ENCODE results near the gene ASIC4.

ASIC4 gene

DNA sequence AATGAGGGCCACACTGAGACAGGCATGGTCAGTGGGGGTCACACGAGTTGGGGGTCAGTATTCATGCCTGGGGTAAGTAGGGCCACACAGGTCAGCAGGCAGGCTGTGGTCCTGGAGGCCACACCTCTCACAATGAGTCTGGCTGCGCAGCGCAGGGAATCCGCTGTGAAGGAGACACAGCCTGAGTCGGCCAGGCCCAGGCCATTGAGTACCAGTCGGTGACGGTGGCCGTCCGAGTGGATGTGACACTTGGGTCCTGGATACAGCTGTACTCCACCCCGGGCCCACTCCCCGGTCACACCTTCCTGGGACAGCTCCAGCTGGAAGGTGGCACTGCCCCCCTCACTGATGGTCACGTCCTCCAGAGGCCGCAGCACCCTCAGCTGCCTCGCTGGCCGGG lies 40.1 kb downstream of the ASIC4 start:
- DNase-seq = no peak

GRCh38 chr2:219555956-219556355 lies 41.7 kb downstream of the ASIC4 start:
- no peak for DNase-seq

DNA sequence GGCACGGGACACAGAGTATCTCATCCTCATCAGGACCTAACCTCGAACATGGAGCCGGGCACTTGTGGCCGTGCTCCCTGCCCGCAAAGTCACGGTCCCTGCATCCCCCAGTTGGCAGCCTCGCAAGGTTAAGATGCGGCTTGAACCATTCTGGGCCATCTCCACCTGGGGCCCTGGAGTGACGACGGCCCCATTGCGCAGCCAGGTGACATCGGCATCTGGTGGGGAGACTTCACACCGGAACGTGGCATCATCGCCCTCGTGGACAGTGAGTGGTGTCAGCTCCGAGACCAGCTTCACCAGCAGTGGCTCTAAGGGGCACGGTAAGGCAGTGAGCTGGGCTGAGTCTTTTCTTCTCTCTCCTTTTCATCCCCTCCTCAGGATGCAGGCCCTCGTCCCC lies 42.1 kb downstream of the ASIC4 start:
- DNase-seq = no peak

DNA sequence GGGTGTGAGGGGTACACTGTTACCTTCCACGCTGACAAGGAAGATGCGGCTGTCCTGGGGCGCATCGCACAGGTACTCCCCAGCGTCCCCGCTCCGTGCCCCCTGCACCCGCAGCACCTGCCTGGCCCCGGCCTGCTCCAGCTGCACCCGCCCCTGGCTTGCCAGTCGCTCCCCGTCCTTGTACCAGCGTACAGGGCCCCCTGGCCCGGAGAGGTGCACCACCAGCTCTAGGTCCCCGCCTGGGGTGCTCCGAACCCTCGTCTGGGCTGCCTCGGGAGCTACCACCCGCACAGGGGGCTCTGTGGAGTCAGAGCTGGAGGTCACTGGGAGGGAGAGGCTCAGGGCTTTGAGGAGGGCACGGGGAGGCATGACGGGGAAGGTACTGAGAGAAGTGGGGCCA lies 43.0 kb downstream of the ASIC4 start:
- DNase-seq = no peak

DNA sequence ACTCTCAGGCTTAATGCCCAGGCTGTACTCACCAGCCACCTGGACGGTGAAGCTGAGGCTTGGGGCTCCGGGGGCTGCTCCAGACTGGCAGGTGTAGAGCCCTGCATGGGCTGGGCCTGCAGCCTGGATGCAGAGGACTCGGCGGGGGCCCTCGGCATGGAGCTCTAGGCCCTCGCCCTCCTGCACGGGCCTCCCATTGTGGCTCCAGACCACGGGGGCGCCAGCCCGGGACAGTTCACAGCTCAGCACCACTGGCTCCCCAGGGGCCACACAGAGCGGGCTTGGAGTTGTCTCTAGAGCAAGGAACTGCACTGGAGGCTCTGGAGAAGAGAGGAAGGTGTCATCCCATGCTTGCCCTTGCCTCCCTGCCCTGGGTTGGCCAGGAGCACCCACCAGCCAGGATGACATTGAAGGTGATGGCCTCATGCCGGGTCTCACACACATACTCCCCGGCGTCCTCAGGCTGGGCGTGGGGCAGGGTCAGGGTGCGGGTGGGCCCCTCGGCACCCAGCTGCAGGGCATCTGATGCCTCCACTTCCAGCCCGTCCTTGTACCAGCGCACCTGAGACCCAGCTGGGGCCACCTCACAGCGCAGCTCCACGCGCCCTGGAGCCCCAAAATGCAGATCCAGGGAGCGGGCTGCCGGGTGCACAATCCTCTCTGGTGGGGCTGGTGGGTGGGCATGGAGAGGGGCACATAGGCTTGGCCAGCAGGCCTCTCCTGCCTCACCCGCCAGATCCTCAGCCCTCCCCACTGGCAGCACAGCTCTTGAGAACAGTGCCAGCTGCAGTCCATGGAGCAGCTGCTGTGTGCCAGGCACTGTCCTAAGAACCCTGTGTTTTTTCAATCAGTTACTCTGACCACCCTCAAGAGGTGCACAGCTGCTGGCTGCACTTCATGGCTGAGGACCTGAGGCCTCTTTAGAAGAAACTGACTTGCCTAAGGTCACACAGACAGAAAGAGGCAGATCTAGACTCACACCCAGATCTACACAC lies 43.8 kb downstream of the ASIC4 start:
- DNase-seq = no peak

DNA sequence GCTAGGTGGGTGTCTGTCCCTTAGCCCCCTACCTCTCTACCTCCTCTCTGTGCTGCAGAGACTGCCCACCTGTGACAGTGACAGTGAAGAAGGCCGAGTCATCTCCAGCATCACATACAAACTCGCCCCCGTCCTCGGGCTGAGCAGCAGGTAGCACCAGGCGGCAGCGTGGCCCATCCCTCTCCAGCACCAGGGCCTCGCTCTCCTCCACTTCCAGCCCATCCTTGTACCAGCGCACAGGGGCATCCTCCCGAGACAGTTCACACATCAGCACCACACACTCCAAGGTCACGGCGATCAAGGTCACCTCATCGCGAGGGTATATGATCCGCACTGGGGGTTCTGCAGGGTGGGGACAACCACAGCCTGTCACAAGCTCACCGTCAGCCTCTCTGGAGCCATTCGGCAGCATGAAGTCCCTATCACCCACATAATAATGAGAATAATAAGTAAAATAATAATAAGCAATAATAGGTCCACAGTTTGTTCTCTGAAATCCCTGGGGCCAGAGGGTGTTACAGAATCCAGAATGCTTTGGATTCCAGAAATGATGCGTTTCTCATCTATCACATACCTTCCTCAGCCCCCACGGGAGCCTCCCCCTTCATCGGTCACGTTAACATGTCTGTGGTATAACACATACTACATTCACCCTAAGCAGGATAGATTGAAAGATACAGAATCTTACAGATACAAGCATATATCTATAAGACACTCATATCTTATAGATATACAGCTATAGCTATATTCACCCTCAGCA lies 45.1 kb downstream of the ASIC4 start:
- no peak for DNase-seq

- no peak for DNase-seq
These were observed 46.0 kb downstream of the ASIC4 start for GRCh38 chr2:219560037-219560892.

DNA sequence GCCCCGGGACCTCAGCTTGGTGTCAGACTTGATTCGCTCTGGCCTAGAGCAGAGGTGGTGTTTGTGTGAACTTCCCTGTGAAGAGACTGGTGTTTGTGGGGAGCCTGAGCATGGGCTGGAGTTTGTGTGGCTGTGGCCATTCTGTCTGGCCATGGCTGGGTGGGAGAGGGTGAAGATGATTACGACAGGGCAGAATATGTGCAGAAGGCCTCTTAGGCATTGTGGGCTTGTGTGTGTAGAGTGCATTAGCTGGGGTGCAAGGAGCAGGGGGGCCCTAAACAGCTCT lies 46.6 kb downstream of the ASIC4 start:
- no peak for DNase-seq

- DNase-seq = no peak
These were observed 47.1 kb downstream of the ASIC4 start for GRCh38 chr2:219561179-219562048.

DNA sequence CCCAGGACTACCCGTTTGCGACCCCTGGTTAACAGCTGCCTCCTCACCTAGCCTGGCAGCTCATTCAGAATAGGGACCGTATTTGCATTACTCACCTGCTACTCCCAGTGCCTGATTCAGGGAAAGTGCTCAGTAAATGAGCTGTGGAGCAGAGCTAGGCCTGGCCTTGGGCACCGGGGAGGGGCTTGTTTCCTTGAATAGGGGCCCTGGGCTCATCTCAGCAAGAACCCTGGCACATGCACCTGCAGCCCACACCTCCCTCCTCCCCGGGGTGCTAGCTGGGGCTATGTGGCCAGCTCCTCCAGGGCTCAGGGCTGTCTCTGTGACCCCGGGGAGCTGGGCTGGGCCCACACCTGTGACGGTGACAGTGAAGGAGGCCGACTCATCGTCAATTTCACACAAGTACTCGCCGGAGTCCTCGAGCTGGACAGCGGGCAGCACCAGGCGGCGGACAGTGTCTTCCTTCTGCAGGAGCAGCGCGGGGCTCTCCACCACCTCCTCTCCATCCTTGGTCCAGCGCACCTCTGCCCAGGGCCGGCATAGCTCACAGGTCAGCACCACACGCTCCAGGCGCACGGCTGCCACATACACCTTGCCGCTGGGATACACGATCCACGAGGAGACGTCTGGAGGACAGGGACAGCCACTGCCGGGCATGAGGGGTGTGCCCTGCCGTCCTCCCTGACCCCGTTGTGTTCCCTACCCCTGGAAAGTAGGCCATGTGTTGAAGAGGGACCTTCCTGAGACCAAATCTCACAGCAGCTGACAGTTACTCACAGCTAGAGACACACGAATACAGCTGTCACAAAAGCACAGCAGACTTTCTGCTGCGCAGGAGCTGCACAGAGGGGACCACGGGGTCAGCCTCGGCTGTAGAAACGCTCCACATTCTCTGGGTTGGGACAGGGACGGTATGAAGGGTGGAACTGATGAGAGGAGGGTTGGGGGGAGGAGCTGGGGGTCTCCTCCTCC lies 48.1 kb downstream of the ASIC4 start:
- peak; percentile 4 for DNase-seq

DNA sequence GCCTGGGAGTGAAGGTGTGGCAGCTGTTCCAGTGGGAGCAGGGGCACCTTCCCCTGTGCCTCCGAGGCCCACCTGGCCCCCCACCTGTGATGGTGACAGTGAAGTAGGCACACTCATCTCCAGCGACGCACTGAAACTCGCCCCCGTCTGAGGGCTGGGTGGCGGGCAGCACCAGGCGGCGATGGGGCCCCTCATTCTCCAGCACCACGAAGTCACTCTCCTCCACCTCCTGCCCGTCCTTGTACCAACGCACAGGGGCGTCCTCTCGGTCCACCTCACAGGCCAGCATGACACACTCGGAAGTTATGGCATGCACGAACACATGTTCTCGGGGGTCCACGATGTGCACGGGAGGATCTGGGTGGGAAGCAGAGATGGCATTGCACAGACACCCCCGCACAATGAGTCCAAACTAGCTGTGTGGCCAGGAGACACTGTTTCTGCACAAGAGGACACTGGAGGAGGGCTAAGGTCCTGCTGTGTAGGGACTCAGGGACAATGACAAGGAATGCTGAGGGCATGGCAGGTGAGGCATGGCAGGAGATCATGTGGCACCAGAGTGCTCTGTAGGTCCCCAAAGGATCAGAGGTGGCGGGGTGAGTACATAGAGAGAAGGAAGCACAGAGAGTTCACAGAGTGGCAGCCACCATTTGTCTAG lies 49.1 kb downstream of the ASIC4 start:
- DNase-seq = no peak

DNA sequence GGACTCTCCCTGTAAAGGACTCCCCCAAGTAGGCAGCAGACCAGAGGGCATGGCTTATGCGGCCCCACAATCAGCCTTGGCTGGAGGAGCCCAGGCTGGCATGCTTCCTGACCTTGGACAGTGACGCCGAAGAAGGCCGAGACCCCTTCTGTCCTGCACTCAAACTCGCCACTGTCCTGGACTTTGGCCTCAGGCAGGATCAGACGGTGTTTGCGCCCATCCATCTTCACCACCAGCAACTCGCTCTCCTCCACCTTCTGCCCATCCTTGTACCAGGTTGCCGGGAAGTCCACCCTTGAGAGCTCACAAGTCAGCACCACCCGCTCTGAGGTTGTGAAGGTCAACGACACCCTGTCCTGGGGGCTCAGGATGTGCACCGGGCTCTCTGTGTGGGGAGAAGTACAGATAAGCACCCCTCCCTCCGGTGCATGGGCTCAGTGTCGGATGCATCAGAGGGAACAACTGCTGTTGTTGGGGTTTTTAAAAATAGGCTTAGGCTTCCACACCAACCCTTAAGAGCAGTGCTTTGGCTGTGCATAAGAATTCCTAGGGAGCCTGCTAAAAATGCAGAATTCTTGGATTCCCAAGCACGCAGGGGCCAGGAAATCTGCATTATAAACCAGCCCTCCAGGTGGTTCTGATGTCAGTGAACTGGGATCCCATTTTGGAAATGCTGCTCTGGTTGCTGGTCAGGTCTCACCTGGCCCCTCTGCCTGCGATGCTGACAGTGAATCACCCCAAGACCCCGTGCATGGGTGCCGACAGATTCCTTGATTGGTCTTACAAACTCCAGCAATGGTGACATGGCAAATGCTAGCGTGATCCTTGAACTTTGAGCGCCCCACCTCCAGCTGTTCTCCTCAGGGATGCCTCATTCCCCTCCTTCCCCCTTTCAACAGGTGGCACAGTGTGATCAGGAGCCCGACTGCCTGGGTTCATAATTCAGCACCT lies 51.1 kb downstream of the ASIC4 start:
- no peak for DNase-seq

GRCh38 chr2:219566640-219567039 lies 52.4 kb downstream of the ASIC4 start:
- no peak for DNase-seq

GRCh38 chr2:219567131-219567530 lies 52.8 kb downstream of the ASIC4 start:
- no peak for DNase-seq

DNA sequence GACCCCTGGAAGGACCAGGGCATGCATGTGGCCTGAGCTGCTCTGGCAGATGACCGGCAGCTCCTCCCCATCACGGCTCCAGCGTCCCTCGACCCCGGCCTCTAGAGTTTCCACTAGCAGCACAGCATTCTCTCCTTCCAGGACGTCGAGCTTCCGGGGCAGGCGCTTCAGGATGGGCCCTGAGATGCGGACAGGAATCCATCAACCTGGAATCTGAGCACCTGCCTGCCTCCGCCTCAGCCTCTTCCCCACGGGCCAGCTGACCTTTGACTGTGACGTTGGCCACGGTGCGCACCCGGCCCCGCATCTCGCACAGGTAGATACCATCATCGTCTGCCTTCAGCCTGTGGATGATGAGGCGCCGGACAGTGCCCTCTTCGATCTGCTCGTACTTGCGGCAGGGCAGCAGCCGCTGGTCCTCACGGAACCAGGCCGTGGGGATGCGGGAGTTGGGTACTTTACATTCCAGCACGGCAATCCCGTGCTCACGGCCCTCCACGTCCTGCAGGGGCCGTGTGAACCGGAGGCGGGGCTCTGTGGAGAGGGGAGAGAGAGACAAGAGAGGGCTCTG lies 53.6 kb downstream of the ASIC4 start:
- no peak for DNase-seq

- DNase-seq = no peak
These were observed 54.8 kb downstream of the ASIC4 start for GRCh38 chr2:219569041-219569440.

DNA sequence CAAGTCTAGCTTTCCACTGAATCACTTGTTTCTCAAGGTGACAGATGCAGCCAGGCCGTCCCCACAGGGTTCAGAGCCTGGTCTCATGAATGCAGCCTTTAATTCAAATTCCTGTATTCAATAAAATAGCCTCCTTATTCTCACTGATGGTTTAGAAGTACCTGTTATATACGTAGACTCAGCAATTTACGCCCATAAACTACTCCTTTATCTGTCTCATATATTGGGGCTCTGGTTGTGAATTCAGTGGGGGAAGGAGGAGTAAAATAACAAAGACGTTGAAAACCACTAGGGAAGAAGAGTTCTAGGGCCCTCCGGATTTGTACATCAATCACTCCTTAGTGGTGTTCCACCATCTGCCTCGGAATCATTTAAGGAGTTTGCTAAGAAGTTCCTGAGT lies 55.4 kb downstream of the ASIC4 start:
- DNase-seq = no peak

DNA sequence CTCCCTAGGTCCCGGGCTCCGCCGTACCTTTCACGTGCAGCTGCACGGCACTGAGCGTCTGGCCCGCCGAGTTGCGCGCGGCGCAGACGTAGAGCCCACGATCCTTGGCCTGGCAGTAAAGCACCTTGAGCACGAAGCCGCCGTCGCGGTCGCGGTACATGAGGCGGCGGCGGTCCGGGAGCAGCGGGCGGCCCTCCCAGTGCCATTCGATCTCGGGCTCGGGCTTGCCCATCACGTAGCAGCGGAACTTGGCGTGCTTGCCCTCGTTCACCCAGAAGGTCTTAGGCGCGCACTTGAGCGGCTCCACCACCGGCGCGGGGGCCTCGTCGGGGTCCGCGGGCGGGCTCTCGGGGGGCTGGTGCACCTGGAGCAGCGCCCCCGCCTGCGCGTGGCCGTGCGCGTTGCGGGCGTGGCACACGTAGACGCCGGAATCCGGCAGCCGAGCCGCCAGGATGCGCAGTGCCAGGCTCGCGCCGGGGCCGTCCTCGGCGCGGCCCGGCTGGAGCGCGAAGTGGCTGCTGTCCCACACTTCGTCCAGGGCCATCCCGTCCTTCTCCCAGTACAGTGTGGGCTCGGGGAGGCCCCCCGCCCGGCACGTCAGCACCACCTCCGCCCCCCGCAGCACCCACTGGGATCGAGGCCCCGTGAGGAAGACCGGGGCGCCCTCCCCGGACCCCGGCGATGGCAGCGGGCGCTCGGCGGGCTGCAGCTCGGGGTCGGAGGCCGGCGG lies 56.1 kb downstream of the ASIC4 start:
- DNase-seq = peak; percentile 33
